Activated CD4-positive, alpha-beta T cell treated with anti-CD3 and anti-CD28 coated beads, Interleukin-10, Interleukin-2, amounts not matched to agents 100 ng/mL and 50 ng/mL, durations not matched to agents 16 hours and 8 hours (primary cell): ENCODE data around the gene ERAS.

Experiments
- DNase-seq: peaks from one replicate; pipeline ENCODE4 v3.0.0-alpha.2; 2020

ERAS gene, protein sequence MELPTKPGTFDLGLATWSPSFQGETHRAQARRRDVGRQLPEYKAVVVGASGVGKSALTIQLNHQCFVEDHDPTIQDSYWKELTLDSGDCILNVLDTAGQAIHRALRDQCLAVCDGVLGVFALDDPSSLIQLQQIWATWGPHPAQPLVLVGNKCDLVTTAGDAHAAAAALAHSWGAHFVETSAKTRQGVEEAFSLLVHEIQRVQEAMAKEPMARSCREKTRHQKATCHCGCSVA

DNA sequence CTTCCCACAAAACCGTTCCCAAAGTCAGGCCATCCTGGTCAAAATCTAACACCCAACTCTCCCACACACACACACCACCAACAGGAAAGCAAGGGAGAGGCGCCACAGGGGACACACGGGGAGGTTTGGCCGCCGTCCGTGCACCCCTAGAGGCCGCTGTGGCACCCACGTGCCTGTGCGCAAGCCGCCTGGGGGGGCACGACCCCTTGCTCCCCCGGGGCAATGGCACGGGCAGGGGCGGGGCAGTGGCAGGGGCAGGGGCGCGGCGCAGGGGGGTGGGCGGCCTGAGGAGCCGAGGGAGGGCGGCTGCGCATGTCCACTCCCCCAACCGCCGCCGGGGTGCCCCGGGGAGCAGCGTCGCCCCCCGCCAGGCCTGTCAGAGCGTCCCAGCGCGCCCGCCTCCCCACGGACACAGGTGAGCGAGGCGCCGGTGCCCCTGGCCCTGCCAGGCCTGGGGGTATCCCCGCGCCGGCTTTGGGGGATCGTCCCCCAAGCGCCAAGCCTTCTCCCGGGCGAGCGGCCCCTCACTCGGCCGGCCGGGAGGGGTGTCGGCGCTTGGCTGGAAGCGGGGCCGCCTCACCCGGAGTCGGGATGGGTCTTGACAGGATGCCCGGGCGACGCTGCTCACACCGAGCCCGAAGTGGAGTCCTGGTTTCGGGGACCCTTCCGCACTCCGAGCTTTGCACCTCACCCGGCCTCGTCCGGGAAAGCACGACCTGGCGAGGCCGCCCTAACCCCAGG, at the start of gene ERAS:
TSS of gene ERAS (plus strand) at position 379 of the 741 bp plus-strand sequence. CDS start 2,611 bp downstream, outside the sequence.
- peak; percentile 14 for DNase-seq

DNA sequence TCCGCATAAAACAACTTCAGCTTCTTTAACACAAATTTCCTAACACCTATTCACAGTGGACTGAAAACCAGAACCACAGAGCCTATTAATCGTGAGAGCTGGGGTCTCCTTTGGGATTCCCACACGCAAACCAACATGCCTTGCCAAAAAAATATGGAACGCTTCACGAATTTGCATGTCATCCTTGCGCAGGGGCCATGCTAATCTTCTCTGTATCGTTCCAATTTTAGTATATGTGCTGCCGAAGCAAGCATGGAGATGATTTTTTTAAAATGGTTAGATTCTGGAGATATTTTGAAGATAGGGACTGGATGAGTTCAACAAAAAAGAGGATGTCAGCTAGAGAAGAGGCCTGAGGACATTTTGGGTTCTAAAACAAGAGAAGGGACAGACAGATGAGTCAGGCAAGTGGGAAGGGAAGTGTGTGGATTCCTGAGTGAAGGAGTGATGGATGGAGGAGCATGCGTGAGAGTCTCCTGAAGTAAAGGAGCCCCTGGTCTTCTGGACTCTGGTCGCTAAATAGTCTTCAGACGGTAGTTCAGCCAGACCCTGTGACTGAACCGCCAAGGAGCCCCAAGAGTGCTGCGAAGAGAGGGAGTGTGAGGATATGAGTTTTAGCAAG, 49.4 kb upstream of the ERAS start:
- no peak for DNase-seq

DNA sequence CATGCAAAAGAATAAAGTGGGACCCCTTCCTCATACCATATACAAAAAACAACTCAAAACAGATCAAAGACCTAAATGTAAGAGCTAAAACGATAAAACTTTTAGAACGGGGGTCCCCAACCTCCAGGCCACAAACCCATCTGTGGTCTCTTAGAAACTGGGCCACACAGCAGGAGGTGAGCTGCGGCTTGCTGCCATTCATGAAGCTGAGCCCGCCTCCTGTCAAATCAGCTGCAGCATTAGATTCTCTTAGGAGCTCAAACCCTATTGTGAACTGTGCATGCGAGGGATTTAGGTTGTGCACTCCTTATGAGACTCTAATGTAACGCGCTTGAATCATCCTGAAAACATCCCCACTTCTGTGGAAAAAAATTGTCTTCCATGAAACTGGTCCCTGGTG, 46.9 kb upstream of the ERAS start:
- DNase-seq = no peak

DNA sequence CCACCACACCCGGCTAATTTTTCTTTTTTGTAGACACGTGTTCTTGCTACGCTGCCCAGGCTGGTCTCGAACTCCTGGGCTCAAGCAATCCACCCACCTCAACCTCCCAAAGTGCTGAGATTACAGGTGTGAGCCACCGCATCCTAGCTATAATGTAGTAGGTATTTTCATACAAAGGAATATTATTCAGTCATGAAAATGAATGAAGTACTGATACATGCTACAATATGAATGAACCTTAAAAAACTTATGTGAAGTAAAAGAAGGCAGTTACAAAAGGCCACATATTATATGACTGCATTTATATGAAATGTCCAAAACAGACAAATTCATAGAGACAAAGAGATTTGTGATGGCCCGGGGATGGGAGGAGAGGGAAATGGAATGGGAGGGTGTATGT, 44.6 kb upstream of the ERAS start:
- DNase-seq = no peak

DNA sequence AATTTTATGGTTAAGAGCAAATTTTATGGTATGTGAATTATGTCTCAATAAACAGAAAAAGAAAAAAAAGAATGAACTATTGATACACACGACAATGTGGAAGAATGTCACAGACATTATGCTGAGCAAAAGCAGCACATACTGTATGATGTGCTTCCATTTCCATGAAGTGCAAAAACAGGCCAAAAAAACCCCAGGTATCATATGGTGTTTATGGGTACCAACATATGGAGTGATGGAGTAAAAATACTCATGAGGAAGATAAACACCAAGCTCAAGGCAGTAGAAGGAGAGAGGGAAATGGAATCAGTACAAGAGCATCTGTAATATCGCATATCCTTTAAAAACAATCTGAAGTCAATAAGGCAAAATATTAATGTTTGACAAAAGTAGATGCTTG, 44.1 kb upstream of the ERAS start:
- no peak for DNase-seq

DNA sequence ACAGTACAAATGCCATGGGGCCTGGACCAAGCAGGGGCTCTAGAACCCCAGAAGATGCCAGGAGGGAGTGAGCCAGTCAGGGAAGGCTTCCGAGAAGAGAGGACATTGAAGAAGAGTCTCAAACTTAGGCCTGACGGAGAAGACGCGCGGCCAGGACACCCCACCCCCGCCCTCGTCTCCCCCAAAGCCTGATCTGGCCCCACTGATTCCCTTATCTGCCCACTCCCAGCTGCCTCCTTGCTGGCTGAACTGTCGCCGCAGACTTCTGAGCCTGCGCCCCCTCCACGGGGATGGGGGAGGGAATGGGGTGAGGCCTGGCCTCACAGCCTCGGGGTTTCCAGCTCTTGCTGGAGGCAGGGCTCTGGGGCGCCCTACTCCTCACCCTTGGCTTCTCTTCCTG, 43.5 kb upstream of the ERAS start:
- DNase-seq = no peak

DNA sequence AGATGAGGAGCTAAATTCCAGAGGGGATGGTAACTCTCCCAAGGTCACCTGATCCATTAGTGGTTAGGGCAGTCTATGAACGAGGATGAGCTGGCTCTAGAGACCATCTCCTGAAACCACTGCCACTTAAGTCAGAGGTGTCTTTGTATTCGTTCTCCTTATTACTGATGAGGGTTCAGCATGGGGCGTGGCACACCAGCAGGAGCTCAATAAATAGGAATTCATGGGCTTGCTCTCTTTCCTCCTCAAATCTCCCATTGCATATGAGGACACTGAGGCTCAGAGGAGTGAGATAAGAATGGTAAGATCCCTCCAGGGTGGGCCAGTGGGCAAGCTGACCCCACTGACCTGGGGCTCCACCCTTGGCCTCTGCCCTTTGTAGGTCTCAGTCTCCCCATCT, 41.6 kb upstream of the ERAS start:
- no peak for DNase-seq

DNA sequence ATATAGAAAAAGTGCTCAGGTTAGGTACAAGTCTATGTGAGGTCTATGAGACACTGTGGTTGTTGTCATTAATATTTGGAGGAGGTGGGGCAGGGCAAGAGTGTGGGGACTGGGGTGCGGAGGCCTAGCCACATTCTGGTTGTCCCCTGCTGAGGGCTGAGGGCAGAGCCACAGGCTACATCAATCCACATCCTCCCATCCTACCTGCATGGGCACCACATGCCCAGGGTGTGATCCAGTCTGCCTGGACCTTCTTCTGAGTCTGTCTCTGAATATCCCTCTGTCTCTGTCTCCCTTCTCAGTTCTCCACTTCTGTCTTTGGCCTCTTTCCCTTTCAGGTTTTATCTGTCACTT, 41.1 kb upstream of the ERAS start:
- DNase-seq = no peak

DNA sequence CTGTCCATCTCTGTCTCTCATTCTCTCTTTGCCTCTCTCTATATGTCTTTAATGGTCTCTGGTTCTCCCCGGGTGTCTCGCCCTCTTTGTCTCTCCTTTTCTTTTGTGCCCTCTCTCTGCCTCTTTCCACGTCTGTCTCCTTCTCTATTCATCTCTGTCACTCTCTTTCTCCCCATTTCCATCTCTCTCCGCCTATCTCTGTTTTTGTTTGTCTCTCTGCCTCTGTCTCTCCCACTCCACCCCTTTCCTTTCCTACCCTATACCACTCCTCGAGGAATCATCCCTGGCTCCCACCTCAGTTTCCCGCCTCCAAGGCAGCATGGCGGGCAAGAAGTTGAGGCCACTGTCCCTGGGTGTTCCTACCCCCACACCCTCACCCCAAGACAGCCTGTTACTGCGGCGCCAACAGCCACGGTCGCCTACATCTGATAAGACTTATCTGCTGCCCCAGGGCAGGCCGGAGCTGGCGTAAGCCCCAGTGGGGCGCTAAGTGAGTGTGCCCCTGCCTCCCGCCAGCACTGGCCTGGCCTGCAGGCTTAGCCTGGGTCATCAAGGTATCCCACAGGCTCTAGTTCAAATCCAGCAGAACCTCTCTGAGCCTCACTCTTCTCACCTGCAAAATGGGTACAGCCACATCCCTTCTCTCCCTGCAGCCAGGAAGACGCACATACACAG, 40.6 kb upstream of the ERAS start:
- DNase-seq = no peak

DNA sequence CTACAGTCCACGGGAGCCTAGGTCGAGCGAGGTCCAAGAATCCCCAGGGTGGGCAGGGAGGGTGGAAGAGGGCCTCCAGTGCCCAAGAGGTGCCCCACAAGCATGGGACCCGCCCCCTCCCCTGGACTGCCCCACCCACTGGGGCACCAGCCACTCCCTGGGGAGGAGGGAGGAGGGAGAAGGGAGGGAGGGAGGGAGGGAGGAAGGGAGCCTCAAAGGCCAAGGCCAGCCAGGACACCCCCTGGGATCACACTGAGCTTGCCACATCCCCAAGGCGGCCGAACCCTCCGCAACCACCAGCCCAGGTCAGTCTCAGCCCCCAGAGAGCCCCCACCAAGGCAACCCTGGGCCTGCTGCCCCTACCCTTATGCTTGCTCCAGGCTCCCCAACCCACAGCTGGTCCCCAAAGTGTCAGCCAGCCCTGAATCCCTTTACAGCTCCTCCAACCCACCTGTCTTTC, 39.9 kb upstream of the ERAS start, which contains the start of gene GATA1:
TSS of gene GATA1 (plus strand) at position 250 of the 460 bp plus-strand sequence. CDS start 4,520 bp downstream, outside the sequence.
- DNase-seq = no peak

DNA sequence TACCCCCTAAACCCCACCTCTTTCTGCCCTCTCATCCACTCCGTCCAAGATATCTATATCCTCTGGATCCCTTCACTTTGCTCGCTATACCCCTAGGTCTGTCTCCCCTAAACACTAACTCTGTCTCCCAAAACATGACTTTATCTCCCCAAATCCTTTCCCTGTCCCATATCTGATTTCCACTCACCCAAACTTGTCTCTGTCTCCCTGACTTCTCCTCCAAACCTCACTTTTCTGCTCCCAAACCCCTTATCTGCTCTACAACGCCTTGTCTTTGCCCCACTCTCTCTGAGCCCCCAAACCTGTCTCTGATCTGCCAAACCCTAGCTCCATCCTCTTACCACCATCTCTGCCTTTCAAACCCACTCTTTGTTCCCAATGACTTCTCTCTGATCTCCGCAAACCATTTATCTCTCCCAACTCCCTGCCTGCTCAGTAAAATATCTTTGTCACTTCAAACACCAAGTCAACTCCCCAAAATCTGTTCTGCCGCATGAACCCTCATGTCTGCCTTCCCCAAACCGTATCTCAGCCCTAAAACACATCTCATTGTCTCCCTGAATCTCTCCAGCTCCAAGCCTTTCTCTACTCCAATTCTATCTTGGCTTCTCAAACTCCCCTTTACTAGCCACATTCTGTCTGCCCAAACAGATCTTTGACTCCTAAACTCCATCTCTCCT, 39.3 kb upstream of the ERAS start:
- DNase-seq = no peak

DNA sequence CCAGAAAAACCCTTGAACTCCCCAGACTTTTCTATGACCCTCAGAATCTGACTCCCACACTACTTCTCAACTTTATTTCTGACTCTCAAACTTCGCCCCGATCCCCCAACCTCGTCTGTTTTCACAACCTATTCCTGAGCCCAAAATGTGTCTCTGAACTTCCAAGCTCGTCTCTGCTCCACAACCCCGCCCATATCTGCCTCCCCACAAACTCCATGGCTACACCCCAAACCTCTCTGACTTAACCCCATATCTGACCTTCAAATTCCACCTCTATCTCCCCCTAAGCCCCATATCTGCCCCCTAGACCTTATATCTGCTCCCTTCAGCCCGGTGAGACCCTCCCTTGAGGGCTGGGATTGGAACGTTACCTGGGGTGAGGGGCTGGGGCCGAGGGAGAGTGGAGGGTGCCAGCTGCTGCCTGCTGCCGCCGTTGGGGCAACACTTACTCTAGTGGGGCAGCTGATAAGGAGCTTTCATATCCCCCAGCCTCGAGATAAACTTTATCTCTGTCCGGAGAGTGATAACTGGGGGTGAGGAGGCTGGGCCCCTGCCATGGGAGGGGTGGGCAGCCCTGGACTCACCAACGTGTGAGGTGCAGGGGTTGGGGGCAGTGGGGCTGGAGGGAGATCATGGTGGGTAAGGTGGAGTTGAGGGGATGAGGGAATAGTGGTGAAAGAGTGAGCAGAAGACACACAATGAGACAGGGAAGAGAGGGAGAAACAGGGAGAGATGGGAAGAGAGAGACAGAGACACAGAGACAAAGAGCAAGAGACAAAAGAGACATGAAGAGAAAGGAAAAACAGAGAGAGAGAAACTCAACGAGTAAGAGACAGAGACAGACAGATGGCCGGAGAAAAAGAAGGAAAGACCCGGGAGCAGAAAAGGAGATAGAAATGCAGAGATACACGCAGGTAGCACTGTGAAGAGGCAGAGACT, 38.5 kb upstream of the ERAS start:
- DNase-seq = no peak

DNA sequence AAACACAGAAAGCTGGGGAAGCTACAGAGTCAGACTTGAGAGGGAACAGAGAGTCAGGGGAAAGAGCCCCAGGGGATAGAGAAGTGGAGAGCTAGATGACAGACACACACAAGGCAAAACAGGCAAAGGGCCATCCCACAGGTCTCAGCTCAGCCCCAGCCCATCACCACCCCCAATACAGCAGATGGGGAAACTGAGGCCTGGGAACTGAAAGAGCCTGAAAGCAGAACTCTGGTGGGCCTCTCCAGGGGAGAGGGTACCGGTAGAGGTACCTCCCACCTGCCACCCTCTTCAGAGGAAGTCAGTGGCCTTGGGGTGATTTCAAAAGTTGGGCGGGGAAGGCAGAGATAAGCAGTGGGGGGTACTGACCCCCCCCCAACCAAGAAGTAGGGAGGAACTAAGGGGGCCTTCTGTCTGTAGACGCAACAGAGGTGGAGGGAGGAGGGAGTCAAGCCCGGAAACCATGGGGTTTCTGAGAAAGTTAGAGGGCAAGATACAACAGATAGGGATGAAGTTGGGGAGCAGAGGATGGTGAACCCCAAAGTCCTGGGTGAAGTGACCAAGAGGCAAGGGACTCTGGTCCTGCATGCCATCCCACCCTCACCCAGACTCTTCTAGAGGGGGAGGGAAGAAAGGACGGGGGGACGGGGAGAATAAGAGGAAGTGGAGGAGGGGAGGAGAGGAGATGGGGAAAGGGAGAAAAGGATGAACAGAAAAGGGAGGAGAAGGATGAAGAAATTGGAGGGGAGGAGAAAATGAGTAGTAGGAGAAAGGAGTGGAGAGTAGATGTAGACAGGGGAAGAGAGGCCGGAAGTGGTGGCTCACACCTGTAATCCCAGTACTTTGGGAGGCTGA, 36.7 kb upstream of the ERAS start:
- DNase-seq = no peak

DNA sequence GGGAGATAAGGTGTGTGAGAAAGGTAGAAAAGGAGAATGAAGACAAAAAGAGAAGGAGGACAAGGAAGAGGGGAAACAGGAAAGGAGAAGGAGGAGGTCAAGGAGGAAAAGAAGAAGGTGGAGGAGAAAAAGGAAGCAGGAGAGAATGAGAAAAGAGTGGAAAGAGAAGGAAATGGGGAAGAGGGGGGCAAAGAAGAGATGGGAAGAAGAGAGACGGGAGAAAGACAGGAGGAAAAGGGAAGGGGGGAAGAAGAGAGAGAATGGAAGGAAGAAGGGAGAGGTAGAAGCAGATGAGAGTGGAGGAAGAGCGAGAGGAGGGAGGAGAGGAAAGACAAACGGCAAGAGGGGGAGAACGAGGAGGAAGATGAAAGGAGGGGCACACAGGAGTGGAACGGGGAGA, 35.8 kb upstream of the ERAS start:
- no peak for DNase-seq

DNA sequence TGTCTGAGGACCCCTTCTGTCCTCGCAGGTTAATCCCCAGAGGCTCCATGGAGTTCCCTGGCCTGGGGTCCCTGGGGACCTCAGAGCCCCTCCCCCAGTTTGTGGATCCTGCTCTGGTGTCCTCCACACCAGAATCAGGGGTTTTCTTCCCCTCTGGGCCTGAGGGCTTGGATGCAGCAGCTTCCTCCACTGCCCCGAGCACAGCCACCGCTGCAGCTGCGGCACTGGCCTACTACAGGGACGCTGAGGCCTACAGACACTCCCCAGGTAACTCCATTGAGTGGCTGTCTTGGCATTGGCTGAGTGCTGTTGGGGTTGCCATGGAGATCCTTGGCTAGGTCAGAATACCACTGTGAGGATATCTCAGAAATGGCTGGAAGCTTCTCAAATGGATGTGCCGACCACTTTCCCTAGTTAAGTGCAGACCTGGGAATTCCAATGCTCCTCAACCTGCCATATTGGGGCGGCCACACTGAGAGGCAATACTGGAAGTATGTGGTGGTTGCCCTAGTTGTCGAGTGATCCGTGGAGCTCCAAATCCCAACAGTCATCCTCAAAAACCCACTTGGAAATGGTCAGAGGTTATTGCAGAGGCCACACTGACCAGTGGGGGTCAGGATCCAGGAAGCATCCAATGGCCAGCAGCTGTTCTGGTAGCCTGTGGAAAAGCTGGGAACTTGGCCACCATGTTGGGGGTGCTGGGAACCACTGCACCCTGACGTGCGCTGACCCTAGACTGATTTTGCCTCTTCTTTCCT, 35.1 kb upstream of the ERAS start:
- DNase-seq = no peak

DNA sequence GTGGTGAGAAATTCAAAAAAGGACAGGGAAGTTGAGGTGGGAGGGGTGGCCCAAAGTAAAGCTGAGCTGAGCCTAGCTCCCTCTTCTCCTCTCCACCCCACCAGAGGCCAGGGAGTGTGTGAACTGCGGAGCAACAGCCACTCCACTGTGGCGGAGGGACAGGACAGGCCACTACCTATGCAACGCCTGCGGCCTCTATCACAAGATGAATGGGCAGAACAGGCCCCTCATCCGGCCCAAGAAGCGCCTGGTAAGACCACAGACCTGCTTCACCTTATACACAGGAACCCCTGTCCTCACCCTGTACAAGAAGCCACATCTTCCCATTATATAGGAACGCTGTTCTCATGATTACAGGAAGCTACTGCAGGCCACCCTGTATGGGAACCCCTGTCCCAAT, 34.1 kb upstream of the ERAS start:
- no peak for DNase-seq

DNA sequence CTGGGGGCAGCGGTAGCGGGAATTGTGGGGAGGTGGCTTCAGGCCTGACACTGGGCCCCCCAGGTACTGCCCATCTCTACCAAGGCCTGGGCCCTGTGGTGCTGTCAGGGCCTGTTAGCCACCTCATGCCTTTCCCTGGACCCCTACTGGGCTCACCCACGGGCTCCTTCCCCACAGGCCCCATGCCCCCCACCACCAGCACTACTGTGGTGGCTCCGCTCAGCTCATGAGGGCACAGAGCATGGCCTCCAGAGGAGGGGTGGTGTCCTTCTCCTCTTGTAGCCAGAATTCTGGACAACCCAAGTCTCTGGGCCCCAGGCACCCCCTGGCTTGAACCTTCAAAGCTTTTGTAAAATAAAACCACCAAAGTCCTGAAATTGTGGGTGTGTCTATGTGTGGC, 32.4 kb upstream of the ERAS start:
- no peak for DNase-seq

DNA sequence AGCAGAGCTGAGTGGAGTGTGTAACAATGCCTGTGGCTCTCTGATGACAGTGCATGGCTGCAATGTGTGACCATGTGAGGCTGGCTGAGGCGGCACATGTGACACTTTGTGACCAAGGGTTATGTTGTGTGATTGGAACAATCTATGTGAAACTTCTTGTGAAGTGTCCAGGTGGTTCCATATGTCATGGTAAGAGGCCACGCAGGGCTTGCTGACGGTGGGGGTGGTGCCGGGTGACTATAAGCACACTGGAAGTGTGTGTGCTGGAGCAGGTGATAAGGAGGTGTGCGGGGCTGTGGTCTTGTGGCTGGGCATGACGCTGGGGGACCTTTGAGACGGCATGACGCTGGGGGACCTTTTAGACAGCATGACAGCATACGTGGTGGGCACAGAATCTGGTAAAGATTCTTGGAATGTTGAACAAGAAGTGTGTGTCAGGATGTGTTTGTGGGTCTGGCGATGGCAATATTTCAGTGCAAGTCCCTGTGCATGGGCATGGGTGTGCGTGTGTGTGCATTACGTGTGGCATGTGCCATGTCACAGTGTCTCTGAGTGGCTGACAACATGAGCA, 31.9 kb upstream of the ERAS start:
- no peak for DNase-seq

DNA sequence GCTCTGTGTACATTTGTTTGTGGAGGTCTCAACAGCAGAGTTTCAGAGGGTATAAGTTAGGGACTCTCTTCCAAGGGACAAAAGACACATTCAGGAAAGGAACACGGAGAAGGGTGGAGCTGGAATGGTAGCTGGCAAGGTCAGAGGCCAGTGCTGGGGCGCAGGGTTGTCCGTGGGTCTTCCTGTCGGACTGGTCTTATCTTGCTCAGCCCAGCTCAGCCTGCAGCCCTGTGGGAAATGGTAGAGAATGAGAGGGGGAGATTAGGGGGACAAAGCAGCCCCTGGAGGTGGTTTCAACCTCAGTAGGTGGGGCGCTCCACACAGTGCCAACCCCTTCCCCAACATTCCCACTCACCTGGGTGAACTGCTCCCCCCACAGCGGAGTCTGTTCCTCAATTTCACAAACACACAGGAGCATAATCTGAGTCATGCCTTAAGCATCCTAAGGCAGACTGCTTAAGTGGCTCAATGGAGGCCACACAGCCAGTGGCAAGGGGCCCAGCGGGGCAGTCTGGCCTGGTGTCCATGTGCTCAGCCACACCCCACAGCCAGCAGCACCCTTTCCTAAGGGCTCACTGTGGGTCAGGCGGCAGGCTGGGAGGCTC, 31.3 kb upstream of the ERAS start:
- no peak for DNase-seq
